Hepatocyte (in vitro differentiated cells): ENCODE data around the gene ABCC3. TPM values are rescaled to one million over a fixed set of nuclear protein-coding genes. Genes with fewer than 3 reads are reported as not detected.

Experiments used
- DNase-seq: peaks from one replicate; pipeline ENCODE4 v3.0.0-alpha.2; 2016; ENCODE audit warnings: low spot score
- H2AFZ ChIP-seq: fragments of 200-600 bp; sonication (generic); 2 replicates; pipeline ENCODE4 v1.6.0; 2016; ENCODE audit warnings: antibody characterized with exemption, mild to moderate bottlenecking
- H3K27ac ChIP-seq: fragments of 200-600 bp; sonication (generic); 2 replicates; pipeline ENCODE4 v1.5.1; 2016; ENCODE audit warnings: mild to moderate bottlenecking
- H3K27me3 ChIP-seq: fragments of 200-600 bp; sonication (generic); 2 replicates; pipeline ENCODE4 v1.6.1; 2016
- H3K36me3 ChIP-seq: fragments of 200-600 bp; sonication (generic); replicated peaks from 2 replicates; pipeline ENCODE4 v1.5.1; 2016; ENCODE audit warnings: low read depth; ENCODE audit not compliant: insufficient read depth
- H3K4me1 ChIP-seq: fragments of 200-600 bp; sonication (generic); 2 replicates; pipeline ENCODE4 v1.5.1; 2016; ENCODE audit warnings: mild to moderate bottlenecking, moderate library complexity; ENCODE audit not compliant: insufficient read depth
- H3K4me2 ChIP-seq: fragments of 200-600 bp; sonication (generic); 2 replicates; pipeline ENCODE4 v1.6.0; 2016
- H3K4me3 ChIP-seq: fragments of 200-600 bp; sonication (generic); 2 replicates; pipeline ENCODE4 v1.5.1; 2016; ENCODE audit warnings: mild to moderate bottlenecking
- H3K79me2 ChIP-seq: fragments of 200-600 bp; sonication (generic); 2 replicates; pipeline ENCODE4 v1.6.0; 2017; ENCODE audit warnings: mild to moderate bottlenecking
- H3K9me2 ChIP-seq: fragments of 200-600 bp; sonication (generic); replicated peaks from 2 replicates; pipeline ENCODE4 v1.6.0; 2017; ENCODE audit warnings: mild to moderate bottlenecking; ENCODE audit not compliant: insufficient read depth
- H3K9me3 ChIP-seq: fragments of 200-600 bp; sonication (generic); 2 replicates; pipeline ENCODE4 v1.5.1; 2016; ENCODE audit warnings: low read depth, mild to moderate bottlenecking
- H4K20me1 ChIP-seq: fragments of 200-600 bp; sonication (generic); 2 replicates; pipeline ENCODE4 v1.6.0; 2016; ENCODE audit warnings: mild to moderate bottlenecking; ENCODE audit not compliant: insufficient read depth, poor library complexity, severe bottlenecking
- CTCF ChIP-seq: fragments of 200-600 bp; sonication (generic); IDR thresholded peaks from 2 replicates; pipeline ENCODE4 v1.5.1; 2016; ENCODE audit warnings: antibody characterized with exemption, mild to moderate bottlenecking; ENCODE audit not compliant: poor library complexity
- EZH2 ChIP-seq: fragments of 200-600 bp; sonication (generic); IDR thresholded peaks from 2 replicates; pipeline ENCODE4 v1.6.1; 2016; ENCODE audit warnings: antibody characterized with exemption, mild to moderate bottlenecking, borderline replicate concordance
- EZH2phosphoT487 ChIP-seq: fragments of 200-600 bp; sonication (generic); IDR thresholded peaks from one replicate; pipeline ENCODE4 v1.6.1; 2018; ENCODE audit warnings: antibody characterized with exemption, mild to moderate bottlenecking, low read depth, moderate library complexity; ENCODE audit not compliant: unreplicated experiment, severe bottlenecking
- WGBS: methylation state at CpG from one replicate; pipeline ENCODE4 v1.1.6; 2016; ENCODE audit warnings: low lambda C conversion rate; ENCODE audit errors: missing lambda C conversion rate; 5-methylcytosine and 5-hydroxymethylcytosine counted together
- polyA plus RNA-seq: library from polyadenylated mRNA; unstranded; fragments of >200 nt; fragmentation: Nextera tagmentation; extraction: Ambion mirVana; gene quantifications from 2 replicates; pipeline ENCODE4 v1.2.1, GENCODE V29; 2016
- total RNA-seq: library from RNA; depleted of rRNA; stranded (reverse); fragments of >200 nt; gene quantifications from 2 replicates; pipeline ENCODE4 v1.2.3, GENCODE V29; 2014

ABCC3 gene
- total and polyA plus RNA-seq, 2 experiments from 2014 or later = 16.9 to 18.1 TPM

- no peak overlapping the region for H3K4me3 ChIP-seq
- no peak for DNase-seq
- 86% methylated on average over 12 of the region's 12 CpGs for WGBS
These were observed 22.4 kb upstream of the ABCC3 start for GRCh38 chr17:50612281-50612680.

GRCh38 chr17:50613007-50613992 lies 21.4 kb upstream of the ABCC3 start:
- Histone ChIP-seq H4K20me1 (no peaks in the 10 kb centered on the region), H3K79me2 (no peaks in the 10 kb centered on the region), H3K27me3 (no peaks in the 10 kb centered on the region), H3K4me2 (no peak overlapping the region), H3K27ac (no peak overlapping the region), H3K9me3 (no peaks in the 10 kb centered on the region), H3K4me3 (no peak overlapping the region), H2AFZ (no peak overlapping the region), H3K9me2 (no peaks in the 10 kb centered on the region), H3K36me3 (no peaks in the 10 kb centered on the region), H3K4me1 (peaks cover 2% of the 10 kb centered on the region)
- WGBS = 85% methylated on average over 26 of the region's 26 CpGs
- TF ChIP-seq CTCF (peak; percentile 19), EZH2 (no peak)
- DNase-seq = no peak

More at GRCh38 chr17:50612281-50612680, 22.4 kb upstream of the ABCC3 start:
- TF ChIP-seq CTCF (no peak), EZH2phosphoT487 (no peak), EZH2 (no peak)
- no peaks in the 10 kb centered on the region for H3K79me2 ChIP-seq
- H3K4me1 ChIP-seq = peaks cover 2% of the 10 kb centered on the region
- H2AFZ ChIP-seq = no peak overlapping the region
- no peaks in the 10 kb centered on the region for H3K9me3 ChIP-seq
- H3K9me2 ChIP-seq = no peaks in the 10 kb centered on the region
- no peaks in the 10 kb centered on the region for H4K20me1 ChIP-seq
- H3K27ac ChIP-seq = no peak overlapping the region
- H3K27me3 ChIP-seq = no peaks in the 10 kb centered on the region
- H3K4me2 ChIP-seq = no peak overlapping the region
- H3K36me3 ChIP-seq = no peaks in the 10 kb centered on the region

- H4K20me1 ChIP-seq = no peaks in the 10 kb centered on the region
- no peaks in the 10 kb centered on the region for H3K9me2 ChIP-seq
- H3K79me2 ChIP-seq = no peaks in the 10 kb centered on the region
- H3K27ac ChIP-seq = no peak overlapping the region
- 64% methylated on average over 11 of the region's 11 CpGs for WGBS
- H3K9me3 ChIP-seq = no peaks in the 10 kb centered on the region
- no peaks in the 10 kb centered on the region for H3K36me3 ChIP-seq
- peaks cover 2% of the 10 kb centered on the region for H3K4me1 ChIP-seq
- H2AFZ ChIP-seq = no peak overlapping the region
- H3K4me3 ChIP-seq = no peak overlapping the region
- DNase-seq = no peak
- H3K27me3 ChIP-seq = no peaks in the 10 kb centered on the region
- no peak overlapping the region for H3K4me2 ChIP-seq
- no peak for TF ChIP-seq EZH2phosphoT487
- no peak for TF ChIP-seq CTCF
- TF ChIP-seq EZH2 = no peak
These were observed 20.1 kb upstream of the ABCC3 start for GRCh38 chr17:50614471-50615051.
